Bronchial epithelial cell (primary cell): ENCODE measurements around the gene SPON1. TPM values are rescaled to one million over a fixed set of nuclear protein-coding genes. Genes with fewer than 3 reads are reported as not detected.

Source experiments
- DNase-seq: peaks from one replicate; pipeline ENCODE4 v3.0.0-alpha.2; 2010; ENCODE audit warnings: low read depth
- FAIRE-seq: peaks from 2 replicates; lab custom pipeline; 2011; peaks lifted over from hg19 to GRCh38; lab: Jason Lieb, UNC
- H3K27me3 ChIP-seq: 2 replicates; pipeline ENCODE4 v1.5.1; 2011; ENCODE audit warnings: low read length; ENCODE audit not compliant: control insufficient read depth, insufficient read depth
- H3K36me3 ChIP-seq: 2 replicates; pipeline ENCODE4 v1.5.1; 2011; ENCODE audit warnings: low read length; ENCODE audit not compliant: control insufficient read depth, insufficient read depth
- H3K4me3 ChIP-seq: 2 replicates; pipeline ENCODE4 v1.5.1; 2011; ENCODE audit warnings: mild to moderate bottlenecking, low read depth, low read length, control low read depth
- CTCF ChIP-seq: IDR thresholded peaks from 2 replicates; pipeline ENCODE4 v1.5.1; 2011; ENCODE audit warnings: mild to moderate bottlenecking, moderate library complexity, low read length, control low read depth, inconsistent platforms; ENCODE audit not compliant: insufficient read depth, severe bottlenecking
- total RNA-seq: library from RNA; depleted of rRNA; stranded (reverse); fragments of >200 nt; gene quantifications from 2 replicates; pipeline ENCODE4 v1.2.1, GENCODE V29; 2014

Gene SPON1
- total RNA-seq, 1 donor from 2014 or later, result 0.26 TPM

GRCh38 chr11:14232652-14233051, 270.1 kb downstream of the SPON1 start:
- TF ChIP-seq CTCF, result peak; percentile 28
- Histone ChIP-seq H3K36me3 (no peaks in the 10 kb centered on the region), H3K27me3 (peaks cover 2% of the 10 kb centered on the region), H3K4me3 (no peak overlapping the region)
- no peak for FAIRE-seq
- no peak for DNase-seq

- FAIRE-seq (no peak), DNase-seq (no peak)
- TF ChIP-seq CTCF, result no peak
- H3K4me3 ChIP-seq, result no peak overlapping the region
- H3K36me3 ChIP-seq, result no peaks in the 10 kb centered on the region
- peaks cover 2% of the 10 kb centered on the region for H3K27me3 ChIP-seq
Measured at GRCh38 chr11:14234446-14234845, 271.9 kb downstream of the SPON1 start.

- DNase-seq, result no peak
- TF ChIP-seq CTCF, result no peak
- Histone ChIP-seq H3K36me3 (no peaks in the 10 kb centered on the region), H3K27me3 (peaks cover 2% of the 10 kb centered on the region), H3K4me3 (no peak overlapping the region)
- FAIRE-seq, result no peak
Measured at GRCh38 chr11:14235701-14236100, 273.2 kb downstream of the SPON1 start.

GRCh38 chr11:14237444-14237961, 275.0 kb downstream of the SPON1 start:
- no peak overlapping the region for H3K4me3 ChIP-seq
- no peaks in the 10 kb centered on the region for H3K36me3 ChIP-seq
- TF ChIP-seq CTCF, result no peak
- no peak for DNase-seq
- FAIRE-seq, result peak; percentile 23
- peaks cover 2% of the 10 kb centered on the region for H3K27me3 ChIP-seq

- Histone ChIP-seq H3K4me3 (no peak overlapping the region), H3K36me3 (no peaks in the 10 kb centered on the region), H3K27me3 (peaks cover 2% of the 10 kb centered on the region)
- DNase-seq (no peak), FAIRE-seq (no peak)
- no peak for TF ChIP-seq CTCF
Measured at GRCh38 chr11:14240221-14240620, 277.7 kb downstream of the SPON1 start.

- no peak for TF ChIP-seq CTCF
- FAIRE-seq, result no peak
- H3K27me3 ChIP-seq, result peaks cover 2% of the 10 kb centered on the region
- no peaks in the 10 kb centered on the region for H3K36me3 ChIP-seq
- no peak overlapping the region for H3K4me3 ChIP-seq
- no peak for DNase-seq
Measured at GRCh38 chr11:14240951-14241350, 278.4 kb downstream of the SPON1 start.
